ENCODE data around the gene POLG.

GRCh38 chr15:89349206-89349558 lies 14.6 kb upstream of the POLG start:
- no peak for TF ChIP-seq POLR2A (IDR thresholded peaks at IDR 0.05)
- TF ChIP-seq CTCF (IDR thresholded peaks at IDR 0.05), result no peak
- TF ChIP-seq EP300 (IDR thresholded peaks at IDR 0.05), result no peak

Measured in stomach (tissue), 4 donors.